ENCODE measurements around the gene GHR.

GRCh38 chr5:42593591-42593990 lies 170.4 kb downstream of the GHR start:
- no peak for TF ChIP-seq CTCF (IDR thresholded peaks at IDR 0.05)
- no peak for TF ChIP-seq POLR2A (IDR thresholded peaks at IDR 0.05)
